DMS79 treated with DMSO at 0.1 percent for 48 hours (cell line): ENCODE results near the gene ALDOC.
A peak's percentile ranks its signal among the peaks of the same experiment; 100 is the strongest.

Experiments used
- DNase-seq: peaks from one replicate; lab custom pipeline; 2025; lab: John Stamatoyannopoulos, UW

The ALDOC gene

GRCh38 chr17:28552176-28552999 is 24.3 kb downstream of the ALDOC start, which contains the start of gene UNC119:
Gene UNC119 (minus strand): TSS chr17:28552624. CDS start chr17:28552557, 67 bp downstream.
- peak; percentile 66 for DNase-seq

DNA sequence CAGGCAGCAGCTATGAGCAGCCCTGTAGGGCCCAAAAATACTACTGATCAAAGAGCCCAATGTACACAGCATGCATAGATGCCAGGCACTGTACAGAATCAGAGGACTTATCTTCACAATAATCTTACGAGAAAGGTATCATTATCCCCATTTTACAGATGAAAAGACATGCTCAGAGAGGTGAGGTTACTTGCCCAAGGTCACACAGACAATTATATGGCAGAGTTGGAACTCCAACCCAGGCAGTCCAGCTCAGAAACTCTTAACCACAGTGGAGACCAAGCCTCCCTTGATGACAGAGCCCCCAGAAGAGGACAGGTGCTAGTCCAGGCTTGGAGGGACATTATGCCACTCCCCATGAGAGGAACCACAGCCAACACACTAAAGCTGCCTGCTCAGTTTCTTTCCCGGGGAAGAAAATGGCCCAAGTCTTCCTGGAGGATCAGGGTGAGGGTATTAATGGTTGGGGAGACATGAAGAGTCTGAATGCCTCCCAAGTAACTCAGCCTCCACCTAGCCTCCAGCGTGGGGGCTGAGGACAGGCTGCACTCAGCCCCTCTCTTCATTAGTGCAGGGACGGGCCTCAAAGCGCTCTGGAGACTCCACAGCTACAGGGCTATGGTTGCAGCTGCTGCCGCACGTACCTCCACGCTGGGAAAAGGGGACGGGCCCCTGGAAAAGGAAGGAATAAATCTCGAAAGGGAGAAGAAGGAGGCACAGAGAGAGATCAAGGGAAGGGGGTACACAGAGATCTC is 25.1 kb downstream of the ALDOC start:
- DNase-seq, result no peak

GRCh38 chr17:28550858-28551257 is 25.8 kb downstream of the ALDOC start:
- DNase-seq, result no peak

DNA sequence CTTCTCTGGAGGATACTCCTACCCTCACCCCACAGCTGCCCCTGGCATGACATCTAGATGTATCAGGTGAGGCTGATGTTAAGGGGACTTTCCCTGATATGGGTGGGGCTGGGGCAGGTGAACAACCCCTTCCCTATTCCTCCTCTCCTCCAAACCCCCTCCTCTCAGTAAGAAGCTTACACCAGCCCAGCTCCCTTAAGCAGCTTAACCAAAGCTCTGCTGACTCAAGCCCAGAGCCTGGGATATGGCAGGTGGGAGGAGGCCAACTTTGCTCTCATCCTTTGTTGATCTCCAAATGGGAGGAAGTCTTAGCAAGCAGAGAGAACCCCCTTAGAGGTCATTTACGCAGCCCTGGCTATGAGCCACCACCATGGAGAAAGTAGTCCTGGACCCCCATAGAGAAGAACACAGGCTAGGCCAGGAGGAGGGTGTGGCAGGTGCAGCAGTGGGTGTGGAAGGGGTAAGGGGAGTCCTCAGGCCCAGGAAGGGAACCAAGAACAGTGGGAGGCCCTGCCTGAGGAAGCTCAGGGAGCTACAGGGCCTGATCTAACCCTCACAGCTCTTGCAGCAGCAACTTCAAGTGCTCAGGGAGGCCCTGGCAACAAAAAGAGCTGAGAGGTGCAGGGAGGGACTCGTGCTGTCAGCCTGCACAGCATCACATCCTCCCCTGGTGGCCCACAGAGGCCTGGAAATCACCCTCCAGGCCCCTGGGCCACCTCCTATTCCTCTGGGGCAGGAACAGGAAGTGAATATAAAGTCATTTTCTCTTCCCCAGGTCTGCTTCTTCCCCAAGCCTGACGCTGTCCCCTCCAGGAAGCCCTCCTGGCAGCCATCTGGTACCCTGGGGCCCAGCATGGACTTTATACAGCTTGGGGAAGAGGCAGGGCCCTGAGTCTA is 27.2 kb downstream of the ALDOC start:
- no peak for DNase-seq

- DNase-seq, result no peak
Observed at GRCh38 chr17:28548417-28549130, 28.1 kb downstream of the ALDOC start.

DNA sequence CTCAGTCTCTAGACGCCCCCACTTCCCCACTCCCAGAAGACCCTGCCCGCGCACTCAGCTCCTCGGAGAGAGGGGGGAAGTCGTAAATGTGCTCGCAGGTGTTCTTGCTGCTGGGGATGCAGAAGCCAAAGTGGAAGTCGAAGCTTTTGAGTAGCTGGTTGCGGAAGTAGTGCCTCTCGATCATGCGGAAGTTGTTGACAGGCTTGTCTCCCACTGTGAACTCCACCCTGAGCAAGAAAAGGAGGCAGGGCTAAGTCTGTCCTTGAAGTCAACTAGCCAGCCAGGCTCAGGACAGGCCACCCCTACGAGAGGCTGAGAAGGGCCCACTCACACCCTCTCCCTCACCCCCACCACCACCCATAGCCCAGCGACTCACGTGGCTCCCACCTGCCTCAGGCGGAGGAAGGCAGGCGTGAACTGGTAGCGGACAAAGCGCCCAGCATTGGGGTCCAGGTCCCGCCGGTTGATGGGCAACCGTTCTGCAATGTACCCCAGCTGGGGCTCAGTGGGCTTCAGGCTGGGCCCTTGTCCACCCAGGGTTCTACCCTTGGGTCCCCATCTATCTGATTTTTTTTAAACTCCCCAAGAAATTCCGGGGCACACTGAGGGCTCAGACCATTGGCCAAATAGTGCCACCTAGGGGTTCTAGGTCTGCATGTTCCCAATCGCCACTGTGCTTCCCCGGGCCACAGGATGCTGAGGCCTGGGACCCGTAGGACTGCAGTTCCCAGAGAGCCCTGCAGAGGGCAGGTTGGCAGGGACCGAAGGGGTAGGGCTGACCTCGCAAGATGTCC is 28.9 kb downstream of the ALDOC start:
- no peak for DNase-seq

GRCh38 chr17:28547096-28547622 is 29.5 kb downstream of the ALDOC start:
- DNase-seq, result no peak

DNA sequence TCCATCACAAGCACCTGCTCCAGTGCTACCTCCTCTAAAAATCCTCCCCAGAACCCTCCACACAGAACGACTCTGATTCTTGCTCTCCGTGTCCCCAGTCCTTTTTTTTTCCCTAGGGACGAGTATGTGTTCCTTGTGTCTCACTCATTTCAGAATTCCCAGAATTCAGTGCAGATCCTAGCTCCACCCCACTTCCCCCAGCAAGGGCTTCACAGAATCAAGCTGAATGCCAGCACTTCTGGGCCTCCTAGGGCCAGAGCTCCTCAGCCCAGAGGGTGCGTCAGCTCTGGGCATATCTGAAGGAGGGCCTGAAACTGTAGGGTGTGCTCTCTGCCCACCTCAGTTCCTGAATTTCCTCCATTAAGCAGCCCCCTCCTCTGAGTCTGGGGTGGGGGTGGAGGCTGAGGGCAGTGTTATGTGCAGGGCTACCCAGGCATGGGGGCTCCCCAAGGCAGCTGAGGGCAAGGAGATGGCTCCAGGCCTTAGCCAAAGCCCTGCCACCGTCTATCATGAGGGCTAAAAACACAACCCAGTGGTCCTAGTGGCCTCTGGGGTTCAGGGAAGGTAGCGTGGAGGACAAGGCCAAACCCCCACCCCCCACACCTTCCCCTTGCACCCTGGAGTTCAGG is 30.8 kb downstream of the ALDOC start:
- DNase-seq, result no peak

GRCh38 chr17:28545141-28545503 is 31.6 kb downstream of the ALDOC start:
- no peak for DNase-seq

GRCh38 chr17:28544402-28545140 is 32.1 kb downstream of the ALDOC start:
- no peak for DNase-seq

DNA sequence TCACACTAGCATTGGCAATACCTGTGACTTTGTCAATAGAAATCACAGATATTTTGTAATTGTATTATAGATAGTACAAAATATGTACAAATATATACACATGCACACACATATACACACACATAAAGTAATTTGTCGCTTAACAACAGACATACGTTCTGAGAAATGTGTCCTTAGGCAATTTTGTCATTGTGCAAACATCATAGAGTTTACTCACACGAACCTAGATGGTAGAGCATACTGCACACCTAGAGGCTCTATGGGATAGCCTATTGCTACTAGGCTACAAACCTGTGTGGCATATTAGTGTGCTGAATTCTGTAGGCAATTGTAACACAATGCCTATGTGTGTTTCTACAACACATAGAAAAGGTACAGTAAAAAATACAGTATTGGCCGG is 35.3 kb downstream of the ALDOC start:
- DNase-seq, result no peak

DNA sequence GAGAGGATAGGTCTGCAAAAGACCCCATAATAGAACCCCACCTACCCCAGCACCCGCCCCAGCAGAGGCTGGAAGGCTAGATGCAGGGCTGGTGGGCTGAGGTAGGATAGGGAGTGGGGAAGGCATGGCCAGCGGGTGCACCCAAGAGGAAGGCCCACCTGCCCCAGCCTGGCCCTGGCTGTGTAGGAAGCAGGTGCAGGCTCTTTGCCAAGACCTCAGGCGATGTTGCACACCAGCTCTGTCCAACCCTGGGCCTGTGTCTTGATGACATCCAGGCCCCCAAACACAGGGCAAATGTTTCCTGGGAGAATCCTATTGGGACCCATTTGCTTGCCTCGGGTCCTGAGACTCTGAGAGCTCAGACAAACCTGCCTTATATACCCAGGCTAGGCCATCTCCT is 36.5 kb downstream of the ALDOC start:
- DNase-seq, result peak; percentile 9

- DNase-seq, result no peak
Observed at GRCh38 chr17:28538296-28538895, 38.3 kb downstream of the ALDOC start.

- no peak for DNase-seq
Observed at GRCh38 chr17:28537219-28537610, 39.5 kb downstream of the ALDOC start.

DNA sequence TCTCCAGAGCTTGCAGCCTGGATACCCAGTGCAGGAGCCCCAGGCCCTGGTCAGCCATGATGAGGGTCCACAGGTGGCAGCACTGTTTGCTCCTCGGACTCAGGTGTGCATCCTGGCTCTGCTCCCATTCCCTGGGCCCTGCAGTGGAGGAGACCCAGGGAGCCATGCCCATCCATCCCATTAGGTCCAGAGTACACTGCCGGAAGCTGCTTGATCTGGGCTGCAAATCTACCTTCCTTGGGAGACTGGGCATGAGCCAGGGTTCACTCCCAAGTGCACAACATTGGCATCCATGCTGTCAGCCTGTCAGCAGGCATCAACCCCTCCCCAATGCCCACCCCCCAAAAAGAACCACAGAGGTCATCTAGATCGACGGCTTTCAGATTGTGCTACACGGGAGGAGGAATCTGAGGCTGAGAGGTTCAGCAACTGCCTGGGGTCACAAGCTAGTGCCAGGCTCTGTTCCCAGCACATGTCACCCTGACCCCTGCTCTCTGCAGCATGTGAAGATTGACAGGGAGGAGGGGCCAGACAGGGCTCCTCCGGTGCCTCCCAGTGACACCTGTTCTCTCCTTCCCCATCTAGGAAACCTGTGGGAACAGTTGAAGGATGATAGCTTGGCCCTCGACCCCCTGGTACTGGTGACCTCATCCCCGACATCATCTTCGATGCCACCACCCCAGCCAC is 40.0 kb downstream of the ALDOC start:
- DNase-seq, result no peak

DNA sequence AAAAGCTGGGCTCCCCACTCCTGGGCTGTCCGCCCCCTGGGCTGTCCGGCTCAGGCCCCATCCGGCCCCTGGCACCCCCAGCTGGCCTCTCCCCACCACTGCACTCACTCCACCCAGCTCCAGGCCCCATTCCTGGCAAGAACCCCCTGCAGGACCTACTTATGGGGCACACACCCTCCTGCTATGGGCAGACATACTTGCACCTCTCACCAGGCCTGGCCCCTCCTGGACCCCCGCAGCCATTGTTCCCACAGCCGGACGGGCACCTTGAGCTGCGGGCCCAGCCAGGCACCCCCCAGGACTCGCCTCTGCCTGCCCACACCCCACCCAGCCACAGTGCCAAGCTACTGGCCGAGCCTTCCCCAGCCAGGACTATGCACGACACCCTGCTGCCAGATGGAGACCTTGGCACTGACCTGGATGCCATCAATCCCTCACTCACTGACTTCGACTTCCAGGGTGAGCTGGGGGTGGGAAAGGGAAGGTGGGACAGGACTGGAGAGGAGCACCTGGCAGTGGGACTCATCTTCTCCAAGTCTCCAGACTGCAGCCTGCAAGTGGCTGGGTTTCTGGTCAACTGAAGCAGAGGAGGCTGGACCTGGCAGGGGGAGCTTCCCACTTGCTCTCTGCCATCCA is 41.8 kb downstream of the ALDOC start:
- DNase-seq, result no peak

GRCh38 chr17:28533091-28533807 is 43.4 kb downstream of the ALDOC start:
- no peak for DNase-seq
